Suprapubic skin (tissue), 4 donors: ENCODE measurements around the gene LINGO1. TPM values are rescaled to one million over a fixed set of nuclear protein-coding genes. Genes with fewer than 3 reads are reported as not detected.

ENCODE experiments used
- DNase-seq, 2 donors: peaks; one replicate each; pipeline ENCODE4 v3.0.0-alpha.2; 2019; ENCODE audit warnings: low spot score in 2 of 2
- H3K27ac ChIP-seq: fragments of 200-600 bp; sonication (generic); one replicate; pipeline ENCODE4 v1.5.1; 2019
- H3K27me3 ChIP-seq: fragments of 200-600 bp; sonication (generic); one replicate; pipeline ENCODE4 v1.5.1; 2019
- H3K36me3 ChIP-seq: fragments of 200-600 bp; sonication (generic); one replicate; pipeline ENCODE4 v1.5.1; 2019
- H3K4me1 ChIP-seq: fragments of 200-600 bp; sonication (generic); one replicate; pipeline ENCODE4 v1.5.1; 2019
- H3K4me3 ChIP-seq: fragments of 200-600 bp; sonication (generic); one replicate; pipeline ENCODE4 v1.5.1; 2019; ENCODE audit warnings: mild to moderate bottlenecking
- H3K9me3 ChIP-seq: fragments of 200-600 bp; sonication (generic); one replicate; pipeline ENCODE4 v1.5.1; 2019
- EP300 ChIP-seq: sonication (generic); formaldehyde crosslinking; IDR thresholded peaks from one replicate; pipeline ENCODE4 v1.6.1; 2017; ENCODE audit warnings: antibody characterized with exemption
- POLR2A ChIP-seq, 2 donors: fragments of 450-650 bp; IDR thresholded peaks; one replicate each; pipeline ENCODE4 v1.6.1; 2017; ENCODE audit warnings: antibody characterized with exemption in 2 of 2, mild to moderate bottlenecking in 2 of 2, moderate library complexity in 2 of 2
- POLR2AphosphoS5 ChIP-seq, 3 donors: sonication (generic); formaldehyde crosslinking; IDR thresholded peaks; one replicate each; pipeline ENCODE4 v1.6.1; 2017; ENCODE audit warnings: antibody characterized with exemption in 3 of 3
- WGBS: methylation state at CpG from one replicate; pipeline ENCODE4 v1.1.5; 2018; 5-methylcytosine and 5-hydroxymethylcytosine counted together
- total RNA-seq, 4 donors: library from RNA; depleted of rRNA; stranded (reverse); fragments of >200 nt; gene quantifications; one replicate each; pipeline ENCODE4 v1.1.0, GENCODE V29; 2016
- TF ChIP-seq, protein P1 (sequence below), 2 donors: fragments of 200-600 bp in 1 of 2; fragments of 450-650 bp in 1 of 2; sonication (generic) in 1 of 2; IDR thresholded peaks; one replicate each; pipeline ENCODE4 v1.5.1; 2016 to 2019; ENCODE audit warnings: antibody characterized with exemption in 2 of 2, mild to moderate bottlenecking in 1 of 2, moderate library complexity in 1 of 2

LINGO1 gene
- total RNA-seq, 4 donors from 2014 or later = 2.7 to 12.5 (median 4.9) TPM

DNA sequence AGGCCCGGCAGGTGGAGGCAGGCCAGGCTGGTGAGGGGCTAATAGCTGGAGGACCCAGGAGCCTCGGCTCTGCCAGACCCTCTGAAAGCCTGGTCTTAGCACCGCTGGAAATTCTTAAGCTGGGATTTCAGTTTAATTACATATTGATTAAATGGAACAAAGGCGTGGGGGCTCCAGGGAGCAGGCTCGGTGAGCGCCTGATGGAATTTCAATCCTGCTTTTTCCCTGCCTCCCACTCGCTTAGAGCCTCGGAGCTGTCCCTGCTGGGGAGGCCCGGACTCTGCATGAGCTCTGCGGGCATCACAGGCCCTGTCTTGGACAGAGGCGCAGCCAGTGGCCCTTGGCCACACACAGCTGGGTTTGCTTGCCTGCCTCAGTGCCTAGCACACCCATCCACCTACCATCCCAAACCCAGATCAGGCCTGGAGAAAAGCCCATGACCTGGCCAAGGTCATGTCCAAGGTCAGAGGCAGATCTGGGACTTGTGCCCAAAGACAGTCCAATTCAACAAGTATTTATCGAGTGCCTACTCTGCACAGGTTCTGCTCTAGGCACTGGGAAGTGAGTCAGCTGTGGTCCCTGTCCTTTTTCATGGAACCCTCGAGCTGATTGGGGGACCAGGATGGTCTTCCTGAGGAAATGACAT is 40.6 kb downstream of the LINGO1 start:
- no peak overlapping the region for H3K4me3 ChIP-seq
- no peaks in the 10 kb centered on the region for H3K4me1 ChIP-seq
- H3K27ac ChIP-seq = no peak overlapping the region
- H3K36me3 ChIP-seq = no peaks in the 10 kb centered on the region
- DNase-seq = no peak
- H3K27me3 ChIP-seq = no peaks in the 10 kb centered on the region
- no peaks in the 10 kb centered on the region for H3K9me3 ChIP-seq
- TF ChIP-seq POLR2AphosphoS5 (IDR thresholded peaks at IDR 0.05) = no peak
- TF ChIP-seq POLR2A (IDR thresholded peaks at IDR 0.05) = no peak
- TF ChIP-seq EP300 = no peak
- TF ChIP-seq, protein P1, sequence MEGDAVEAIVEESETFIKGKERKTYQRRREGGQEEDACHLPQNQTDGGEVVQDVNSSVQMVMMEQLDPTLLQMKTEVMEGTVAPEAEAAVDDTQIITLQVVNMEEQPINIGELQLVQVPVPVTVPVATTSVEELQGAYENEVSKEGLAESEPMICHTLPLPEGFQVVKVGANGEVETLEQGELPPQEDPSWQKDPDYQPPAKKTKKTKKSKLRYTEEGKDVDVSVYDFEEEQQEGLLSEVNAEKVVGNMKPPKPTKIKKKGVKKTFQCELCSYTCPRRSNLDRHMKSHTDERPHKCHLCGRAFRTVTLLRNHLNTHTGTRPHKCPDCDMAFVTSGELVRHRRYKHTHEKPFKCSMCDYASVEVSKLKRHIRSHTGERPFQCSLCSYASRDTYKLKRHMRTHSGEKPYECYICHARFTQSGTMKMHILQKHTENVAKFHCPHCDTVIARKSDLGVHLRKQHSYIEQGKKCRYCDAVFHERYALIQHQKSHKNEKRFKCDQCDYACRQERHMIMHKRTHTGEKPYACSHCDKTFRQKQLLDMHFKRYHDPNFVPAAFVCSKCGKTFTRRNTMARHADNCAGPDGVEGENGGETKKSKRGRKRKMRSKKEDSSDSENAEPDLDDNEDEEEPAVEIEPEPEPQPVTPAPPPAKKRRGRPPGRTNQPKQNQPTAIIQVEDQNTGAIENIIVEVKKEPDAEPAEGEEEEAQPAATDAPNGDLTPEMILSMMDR (IDR thresholded peaks at IDR 0.05) = no peak
- 78% methylated on average over 10 of the region's 13 CpGs for WGBS

DNA sequence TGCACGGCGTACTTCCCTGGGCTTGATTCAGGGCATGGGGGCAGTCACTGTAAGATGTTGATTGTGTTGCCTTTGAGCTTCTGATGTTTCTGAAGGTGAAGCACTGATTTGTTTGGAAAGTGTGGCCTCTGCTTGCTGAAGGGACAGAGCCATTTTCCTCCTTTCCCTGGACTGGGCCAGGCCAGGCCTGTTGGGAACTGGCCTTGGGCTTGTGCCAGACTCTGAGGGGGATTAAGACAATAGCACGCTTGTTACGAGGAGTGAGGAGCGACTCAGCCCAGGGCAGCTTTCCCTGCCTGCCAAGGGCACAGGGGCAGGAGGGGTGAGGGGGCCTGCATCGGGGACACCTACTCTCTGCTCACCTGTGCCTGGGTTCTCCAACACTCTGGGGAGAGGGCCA is 42.9 kb downstream of the LINGO1 start:
- H3K27me3 ChIP-seq = no peaks in the 10 kb centered on the region
- no peak for DNase-seq
- TF ChIP-seq POLR2A (IDR thresholded peaks at IDR 0.05) = no peak
- TF ChIP-seq EP300 = no peak
- H3K4me3 ChIP-seq = no peak overlapping the region
- H3K9me3 ChIP-seq = no peaks in the 10 kb centered on the region
- no peaks in the 10 kb centered on the region for H3K4me1 ChIP-seq
- WGBS = 66% methylated on average over 5 of the region's 6 CpGs
- H3K36me3 ChIP-seq = no peaks in the 10 kb centered on the region
- H3K27ac ChIP-seq = no peak overlapping the region

DNA sequence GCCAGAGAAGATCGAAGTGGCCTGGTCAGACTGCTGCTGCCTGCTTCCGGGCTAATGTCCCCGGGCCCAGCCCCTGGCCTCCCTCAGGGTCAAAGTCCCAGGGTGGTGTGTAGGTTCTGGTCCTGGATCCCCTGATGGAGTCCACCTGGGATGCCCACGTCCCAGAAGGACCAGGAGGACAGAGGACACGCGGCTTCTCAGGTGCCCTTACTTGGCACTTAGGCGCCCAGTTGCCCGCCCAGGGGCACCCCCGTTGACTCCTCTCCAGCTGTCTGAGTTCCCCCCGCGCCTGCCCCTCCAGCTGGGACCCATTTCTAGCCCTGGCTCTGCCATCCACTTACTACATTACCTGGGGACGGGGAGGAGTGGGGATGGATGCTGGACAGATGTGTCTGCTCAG is 44.6 kb downstream of the LINGO1 start:
- no peak overlapping the region for H3K4me3 ChIP-seq
- H3K36me3 ChIP-seq = no peaks in the 10 kb centered on the region
- H3K9me3 ChIP-seq = no peaks in the 10 kb centered on the region
- TF ChIP-seq POLR2AphosphoS5 (IDR thresholded peaks at IDR 0.05) (no peak), POLR2A (IDR thresholded peaks at IDR 0.05) (no peak), EP300 (no peak)
- TF ChIP-seq, protein P1 (IDR thresholded peaks at IDR 0.05) = no peak
- H3K4me1 ChIP-seq = no peaks in the 10 kb centered on the region
- WGBS = 95% methylated on average over 7 of the region's 12 CpGs
- peaks cover 8% of the 10 kb centered on the region for H3K27me3 ChIP-seq
- no peak for DNase-seq
- H3K27ac ChIP-seq = no peak overlapping the region

DNA sequence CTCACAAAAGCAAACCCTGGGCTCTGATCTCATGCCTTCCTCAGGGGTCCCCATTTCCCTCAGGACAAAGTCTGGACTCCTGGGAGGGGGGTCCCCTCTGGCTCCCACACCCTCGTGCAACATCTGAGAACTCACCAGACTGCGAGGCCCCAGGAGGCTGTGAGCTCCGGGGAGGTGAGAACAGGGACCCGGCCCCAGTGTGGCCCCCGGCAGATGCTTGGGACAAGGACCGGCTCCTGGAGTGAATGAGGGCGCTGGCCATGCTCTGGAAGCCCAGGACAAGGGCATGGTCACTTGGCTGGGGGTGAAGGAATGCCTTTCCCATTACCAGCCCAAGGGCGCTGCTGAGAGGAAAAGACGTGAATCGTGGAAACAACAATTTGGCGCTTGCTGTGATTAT is 48.0 kb downstream of the LINGO1 start:
- Histone ChIP-seq H3K4me1 (peaks cover 8% of the 10 kb centered on the region), H3K4me3 (no peak overlapping the region), H3K9me3 (no peaks in the 10 kb centered on the region), H3K36me3 (no peaks in the 10 kb centered on the region), H3K27me3 (peaks cover 15% of the 10 kb centered on the region), H3K27ac (no peak overlapping the region)
- WGBS = 79% methylated on average over 6 of the region's 11 CpGs
- no peak for TF ChIP-seq POLR2A (IDR thresholded peaks at IDR 0.05)
- TF ChIP-seq, protein P1 (IDR thresholded peaks at IDR 0.05) = no peak
- no peak for TF ChIP-seq POLR2AphosphoS5 (IDR thresholded peaks at IDR 0.05)
- TF ChIP-seq EP300 = no peak
- DNase-seq = no peak

DNA sequence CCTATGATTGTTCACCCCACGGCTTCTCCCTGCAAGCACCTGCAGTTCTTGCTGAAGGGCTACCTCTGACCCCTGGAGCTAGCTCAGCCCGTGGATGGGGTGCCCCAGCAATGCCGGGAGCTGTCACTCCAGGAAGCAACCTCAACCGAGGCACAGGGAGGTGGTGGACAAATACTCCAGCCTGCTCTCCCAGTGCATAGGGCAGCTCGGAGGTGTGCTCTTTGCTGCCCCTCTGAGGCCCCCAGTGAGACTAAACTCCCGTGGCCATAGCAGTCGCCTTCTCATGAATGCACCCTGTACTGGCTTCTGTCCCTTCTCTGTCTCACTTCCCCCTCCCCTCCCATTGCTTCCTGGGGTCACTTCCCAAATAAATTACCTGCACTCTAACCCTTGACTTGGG is 48.5 kb downstream of the LINGO1 start:
- Histone ChIP-seq H3K27me3 (peaks cover 15% of the 10 kb centered on the region), H3K9me3 (no peaks in the 10 kb centered on the region), H3K4me1 (peaks cover 8% of the 10 kb centered on the region), H3K27ac (no peak overlapping the region), H3K36me3 (no peaks in the 10 kb centered on the region), H3K4me3 (no peak overlapping the region)
- TF ChIP-seq, protein P1 (IDR thresholded peaks at IDR 0.05) = no peak
- no peak for TF ChIP-seq EP300
- DNase-seq = no peak
- WGBS = 51% methylated on average over 5 of the region's 7 CpGs

DNA sequence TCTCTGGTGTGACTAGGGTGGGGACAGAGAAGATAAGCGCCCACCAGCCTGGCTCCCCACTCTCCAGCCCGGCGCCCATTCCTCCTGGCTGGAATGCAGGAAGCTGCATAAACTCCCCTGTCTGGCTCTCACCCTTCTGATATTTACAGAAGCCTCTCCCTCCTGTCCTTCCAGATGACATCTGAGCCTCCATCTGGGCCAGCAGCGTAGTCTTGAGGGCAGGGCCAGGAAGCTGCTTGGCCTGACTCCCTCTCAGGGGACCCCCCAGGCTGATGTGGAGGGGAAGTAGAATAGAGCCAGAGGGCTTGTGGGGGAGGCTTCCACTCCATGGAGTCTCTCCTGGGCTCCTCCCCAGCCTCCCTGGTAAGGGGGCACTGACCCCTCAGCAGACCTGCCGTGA is 49.9 kb downstream of the LINGO1 start:
- H3K27ac ChIP-seq = no peak overlapping the region
- WGBS = 49% methylated on average over 4 of the region's 5 CpGs
- peaks cover 15% of the 10 kb centered on the region for H3K27me3 ChIP-seq
- peaks cover 8% of the 10 kb centered on the region for H3K4me1 ChIP-seq
- H3K9me3 ChIP-seq = no peaks in the 10 kb centered on the region
- no peaks in the 10 kb centered on the region for H3K36me3 ChIP-seq
- DNase-seq = no peak
- H3K4me3 ChIP-seq = no peak overlapping the region
- TF ChIP-seq EP300 (no peak), POLR2A (IDR thresholded peaks at IDR 0.05) (no peak), POLR2AphosphoS5 (IDR thresholded peaks at IDR 0.05) (no peak)
- TF ChIP-seq, protein P1 (IDR thresholded peaks at IDR 0.05) = no peak
